Keratinocyte (primary cell): ENCODE measurements around the gene UBASH3B. TPM values are rescaled to one million over a fixed set of nuclear protein-coding genes. Genes with fewer than 3 reads are reported as not detected.

Source experiments
- DNase-seq: peaks from one replicate; pipeline ENCODE4 v3.0.0-alpha.2; 2011; ENCODE audit warnings: low read depth, missing footprints, low spot score
- FAIRE-seq: peaks from 2 replicates; lab custom pipeline; 2011; peaks lifted over from hg19 to GRCh38; lab: Jason Lieb, UNC
- H2AFZ ChIP-seq: 2 replicates; pipeline ENCODE4 v1.6.0; 2012; ENCODE audit warnings: low read length, control low read depth, inconsistent platforms; ENCODE audit not compliant: control insufficient read depth
- H3K27ac ChIP-seq: 2 replicates; pipeline ENCODE4 v1.5.1; 2011; ENCODE audit warnings: low read length; ENCODE audit not compliant: control insufficient read depth, insufficient read depth
- H3K27me3 ChIP-seq: 3 replicates; pipeline ENCODE4 v1.6.0; 2011; ENCODE audit warnings: low read length; ENCODE audit not compliant: control insufficient read depth, insufficient read depth; ENCODE audit errors: extremely low read depth
- H3K36me3 ChIP-seq, 2 experiments: 2 replicates in 1 of 2; 3 replicates in 1 of 2; pipeline ENCODE4 v1.5.1; 2011; ENCODE audit warnings: low read length in 2 of 2, mild to moderate bottlenecking in 1 of 2; ENCODE audit not compliant: control insufficient read depth in 2 of 2, insufficient read depth in 2 of 2; ENCODE audit errors: extremely low read depth in 1 of 2
- H3K4me1 ChIP-seq: 3 replicates; pipeline ENCODE4 v1.5.1; 2011; ENCODE audit warnings: low read length; ENCODE audit not compliant: control insufficient read depth, insufficient read depth; ENCODE audit errors: extremely low read depth
- H3K4me2 ChIP-seq: 3 replicates; pipeline ENCODE4 v1.6.0; 2011; ENCODE audit warnings: low read depth, low read length; ENCODE audit not compliant: control insufficient read depth, insufficient read depth; ENCODE audit errors: extremely low read depth
- H3K4me3 ChIP-seq, 3 experiments: fragments of 200-600 bp in 1 of 3; sonication (generic) in 1 of 3; 2 replicates in 2 of 3; 3 replicates in 1 of 3; pipeline ENCODE4 v1.5.1; 2011 to 2016; ENCODE audit warnings: low read length in 3 of 3, mild to moderate bottlenecking in 3 of 3, control low read depth in 2 of 3, inconsistent platforms in 1 of 3, low read depth in 1 of 3, mixed read lengths in 1 of 3, mixed run types in 1 of 3, moderate library complexity in 1 of 3; ENCODE audit not compliant: control insufficient read depth in 2 of 3, insufficient read depth in 2 of 3; ENCODE audit errors: extremely low read depth in 1 of 3
- H3K79me2 ChIP-seq: 2 replicates; pipeline ENCODE4 v1.6.0; 2012; ENCODE audit warnings: low read length; ENCODE audit not compliant: control insufficient read depth, insufficient read depth
- H3K9ac ChIP-seq: 3 replicates; pipeline ENCODE4 v1.6.0; 2011; ENCODE audit warnings: low read length; ENCODE audit not compliant: control insufficient read depth, insufficient read depth; ENCODE audit errors: extremely low read depth
- H3K9me1 ChIP-seq: 3 replicates; pipeline ENCODE4 v1.6.0; 2011; ENCODE audit warnings: low read length; ENCODE audit not compliant: control insufficient read depth, insufficient read depth; ENCODE audit errors: extremely low read depth
- H3K9me3 ChIP-seq: 2 replicates; pipeline ENCODE4 v1.5.1; 2012; ENCODE audit warnings: low read depth, low read length; ENCODE audit not compliant: control insufficient read depth
- H4K20me1 ChIP-seq: 3 replicates; pipeline ENCODE4 v1.6.0; 2011; ENCODE audit warnings: low read length; ENCODE audit not compliant: control insufficient read depth, insufficient read depth; ENCODE audit errors: extremely low read depth
- EZH2 ChIP-seq: IDR thresholded peaks from one replicate; pipeline ENCODE4 v1.6.1; 2012; ENCODE audit warnings: inconsistent platforms, mild to moderate bottlenecking, low read length, moderate library complexity
- dilution Hi-C: fragments of 300-500 bp; cut with MboI; formaldehyde crosslinking; loops from one replicate; pipeline ENCODE4 v1.7.0; 2020; ENCODE audit warnings: low sequenced_read_pairs; ENCODE audit not compliant: extremely low pct_ligation_motif_present
- polyA plus RNA-seq, 5 experiments: library from polyadenylated mRNA; depleted of rRNA in 3 of 5; stranded (reverse) in 3 of 5; stranded (forward) in 1 of 5; unstranded in 1 of 5; fragments of >200 nt; gene quantifications; 1 replicate in 1 of 5; 2 replicates in 3 of 5; 3 replicates in 1 of 5; pipeline versions ENCODE4 v1.2.1 to v1.2.3, GENCODE V29; 2011 to 2012; ENCODE audit warnings: missing spikeins in 2 of 5, low read depth in 1 of 5, low replicate concordance in 1 of 5
- TF ChIP-seq, protein P1 (sequence below), 3 experiments: IDR thresholded peaks in 1 of 3; conservative IDR thresholded peaks in 1 of 3; optimal IDR thresholded peaks in 1 of 3; 2 replicates in 2 of 3; 3 replicates in 1 of 3; pipeline versions ENCODE3 to v1.5.1; 2011; ENCODE audit warnings: low read length in 3 of 3, mild to moderate bottlenecking in 3 of 3, moderate library complexity in 2 of 3, control low read depth in 1 of 3, inconsistent platforms in 1 of 3; ENCODE audit not compliant: insufficient read depth in 2 of 3; ENCODE audit errors: extremely low read depth in 1 of 3

UBASH3B gene
- polyA plus RNA-seq, 1 donor (not counting 4 experiments of a cell fraction or from before 2014, with no cell fraction given): 25.0 TPM

- Histone ChIP-seq H3K9me1 (no peaks in the 10 kb centered on the region), H3K9ac (no peak overlapping the region), H4K20me1 (no peaks in the 10 kb centered on the region), H3K27me3 (no peaks in the 10 kb centered on the region), H3K36me3 (peaks cover 3 to 4% of the 10 kb centered on the region in 2 experiments), H3K4me3 (no peak overlapping the region), H3K9me3 (no peaks in the 10 kb centered on the region), H3K4me1 (peaks cover 16% of the 10 kb centered on the region), H3K27ac (no peak overlapping the region), H2AFZ (no peak overlapping the region), H3K4me2 (no peak overlapping the region), H3K79me2 (peaks cover 26% of the 10 kb centered on the region)
- dilution Hi-C loops: no loop called here
- no peak for DNase-seq
- no peak for TF ChIP-seq EZH2
- TF ChIP-seq, protein P1, sequence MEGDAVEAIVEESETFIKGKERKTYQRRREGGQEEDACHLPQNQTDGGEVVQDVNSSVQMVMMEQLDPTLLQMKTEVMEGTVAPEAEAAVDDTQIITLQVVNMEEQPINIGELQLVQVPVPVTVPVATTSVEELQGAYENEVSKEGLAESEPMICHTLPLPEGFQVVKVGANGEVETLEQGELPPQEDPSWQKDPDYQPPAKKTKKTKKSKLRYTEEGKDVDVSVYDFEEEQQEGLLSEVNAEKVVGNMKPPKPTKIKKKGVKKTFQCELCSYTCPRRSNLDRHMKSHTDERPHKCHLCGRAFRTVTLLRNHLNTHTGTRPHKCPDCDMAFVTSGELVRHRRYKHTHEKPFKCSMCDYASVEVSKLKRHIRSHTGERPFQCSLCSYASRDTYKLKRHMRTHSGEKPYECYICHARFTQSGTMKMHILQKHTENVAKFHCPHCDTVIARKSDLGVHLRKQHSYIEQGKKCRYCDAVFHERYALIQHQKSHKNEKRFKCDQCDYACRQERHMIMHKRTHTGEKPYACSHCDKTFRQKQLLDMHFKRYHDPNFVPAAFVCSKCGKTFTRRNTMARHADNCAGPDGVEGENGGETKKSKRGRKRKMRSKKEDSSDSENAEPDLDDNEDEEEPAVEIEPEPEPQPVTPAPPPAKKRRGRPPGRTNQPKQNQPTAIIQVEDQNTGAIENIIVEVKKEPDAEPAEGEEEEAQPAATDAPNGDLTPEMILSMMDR (optimal IDR thresholded peaks at IDR 0.05 in 1 of 3, IDR thresholded peaks at IDR 0.05 in 1 of 3, conservative IDR thresholded peaks at IDR 0.05 in 1 of 3; ENCODE audit: extremely low read depth in 1 of 3, insufficient read depth in 2 of 3, low read length in 3 of 3): no peak
- FAIRE-seq: no peak
These were observed 98.5 kb downstream of the UBASH3B start for GRCh38 chr11:122754028-122754427.

- dilution Hi-C loops: no loop called here
- no peaks in the 10 kb centered on the region for H4K20me1 ChIP-seq
- H3K79me2 ChIP-seq: peaks cover 29% of the 10 kb centered on the region
- H3K27me3 ChIP-seq: no peaks in the 10 kb centered on the region
- H3K9me3 ChIP-seq: no peaks in the 10 kb centered on the region
- no peak for FAIRE-seq
- H2AFZ ChIP-seq: no peak overlapping the region
- H3K4me1 ChIP-seq: peaks cover 14% of the 10 kb centered on the region
- no peaks in the 10 kb centered on the region for H3K9me1 ChIP-seq
- H3K27ac ChIP-seq: no peak overlapping the region
- TF ChIP-seq EZH2: no peak
- TF ChIP-seq, protein P1 (optimal IDR thresholded peaks at IDR 0.05 in 1 of 3, IDR thresholded peaks at IDR 0.05 in 1 of 3, conservative IDR thresholded peaks at IDR 0.05 in 1 of 3; ENCODE audit: extremely low read depth in 1 of 3, insufficient read depth in 2 of 3, low read length in 3 of 3): peak; percentile 12 to 35 (median 30)
- H3K4me3 ChIP-seq: no peak overlapping the region
- H3K36me3 ChIP-seq: peaks cover 3 to 4% of the 10 kb centered on the region in 2 experiments
- no peak overlapping the region for H3K4me2 ChIP-seq
- no peak for DNase-seq
- H3K9ac ChIP-seq: no peak overlapping the region
These were observed 99.2 kb downstream of the UBASH3B start for GRCh38 chr11:122754553-122755322.
